COR-L47 (cell line): Measurements from ENCODE around the gene CDCA4.
A peak's percentile ranks its signal among the peaks of the same experiment; 100 is the strongest.
"Not testable (repeated sequence)": the region's sequence is repeated elsewhere in the genome, so short reads cannot be mapped to it uniquely, and the experiment has no call there.

Experiments
- DNase-seq: peaks from one replicate; lab custom pipeline; 2025; lab: John Stamatoyannopoulos, UW

Gene CDCA4

DNA sequence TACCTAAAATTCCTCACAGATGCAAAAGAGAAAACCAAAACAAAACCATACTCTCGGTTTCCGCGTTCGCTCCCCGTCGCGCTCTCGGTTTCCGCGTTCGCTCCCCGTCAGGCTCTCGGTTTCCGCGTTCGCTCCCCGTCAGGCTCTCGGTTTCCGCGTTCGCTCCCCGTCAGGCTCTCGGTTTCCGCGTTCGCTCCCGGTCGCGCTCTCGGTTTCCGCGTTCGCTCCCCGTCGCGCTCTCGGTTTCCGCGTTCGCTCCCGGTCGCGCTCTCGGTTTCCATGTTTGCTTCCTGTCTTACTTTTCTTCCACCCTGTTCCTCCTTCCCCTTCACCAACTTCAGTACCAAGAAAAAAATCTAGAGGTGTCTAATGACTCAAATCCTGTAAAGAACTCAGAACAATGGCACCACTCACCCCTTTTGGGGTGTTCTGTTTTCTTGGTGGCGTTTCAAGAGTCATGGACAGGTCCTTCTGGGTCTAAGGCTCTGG lies 12.6 kb upstream of the CDCA4 start:
- DNase-seq: not testable (repeated sequence)

DNA sequence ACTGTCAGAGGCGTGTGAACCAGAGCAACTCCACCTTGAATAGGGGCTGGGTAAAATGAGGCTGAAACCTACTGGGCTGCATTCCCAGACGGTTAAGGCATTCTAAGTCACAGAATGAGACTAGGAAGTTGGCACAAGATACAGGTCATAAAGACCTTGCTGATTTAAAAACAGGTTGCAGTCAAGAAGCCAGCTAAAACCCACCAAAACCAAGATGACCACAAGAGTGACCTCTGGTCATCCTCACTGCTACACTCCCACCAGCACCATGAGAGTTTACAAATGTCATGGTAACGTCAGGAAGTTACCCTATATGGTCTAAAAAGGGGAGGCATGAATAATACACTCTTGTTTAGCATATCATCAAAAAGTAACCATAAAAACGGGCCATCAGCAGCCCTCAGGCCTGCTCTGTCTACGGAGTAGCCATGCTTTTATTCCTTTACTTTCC lies 11.6 kb upstream of the CDCA4 start:
- DNase-seq: not testable (repeated sequence)

DNA sequence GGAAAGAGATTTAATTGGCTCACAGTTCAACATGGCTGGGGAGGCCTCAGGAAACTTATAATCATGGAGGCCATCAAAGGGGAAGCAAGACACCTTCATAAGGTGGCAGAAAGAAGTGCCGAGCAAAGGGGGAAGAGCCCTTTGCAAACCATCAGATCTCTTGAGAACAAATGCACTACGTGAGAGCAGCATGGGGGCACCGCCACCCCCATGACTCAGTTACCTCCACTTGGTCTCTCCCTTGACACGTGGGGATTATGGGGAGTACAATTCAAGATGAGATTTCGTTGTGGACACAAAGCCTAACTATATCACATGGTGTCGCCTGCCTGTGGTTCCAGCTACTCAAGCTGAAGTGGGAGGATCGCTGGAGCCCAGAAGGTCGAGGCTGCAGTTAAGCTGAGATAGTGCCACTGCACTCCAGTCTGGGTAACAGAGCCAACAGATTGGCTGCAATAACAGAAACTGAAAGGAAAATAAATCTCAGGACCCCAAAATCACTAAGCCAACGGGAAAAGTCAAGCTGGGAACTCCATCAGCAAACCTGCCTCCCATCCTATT lies 10.0 kb upstream of the CDCA4 start:
- DNase-seq: no peak

DNA sequence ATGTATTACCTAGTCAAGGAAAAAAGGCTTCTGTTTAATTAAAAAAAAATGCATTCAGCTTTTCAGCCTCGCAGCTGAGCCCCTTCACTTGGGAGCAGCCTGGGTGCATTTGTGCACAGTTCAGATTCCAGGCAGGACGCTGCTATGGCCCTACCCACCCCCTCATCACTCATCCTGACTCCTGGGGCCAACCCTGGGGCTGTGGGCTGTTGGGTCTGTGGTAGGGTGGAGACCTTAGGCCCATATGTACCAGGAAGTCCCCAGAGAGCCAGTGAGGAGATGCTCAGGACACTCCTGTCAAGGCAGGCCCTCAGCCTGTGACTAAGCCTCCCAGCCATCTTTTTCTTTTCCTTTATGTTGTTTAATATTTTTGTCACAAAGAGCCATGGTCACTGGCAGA lies 9.3 kb upstream of the CDCA4 start:
- DNase-seq: no peak

DNA sequence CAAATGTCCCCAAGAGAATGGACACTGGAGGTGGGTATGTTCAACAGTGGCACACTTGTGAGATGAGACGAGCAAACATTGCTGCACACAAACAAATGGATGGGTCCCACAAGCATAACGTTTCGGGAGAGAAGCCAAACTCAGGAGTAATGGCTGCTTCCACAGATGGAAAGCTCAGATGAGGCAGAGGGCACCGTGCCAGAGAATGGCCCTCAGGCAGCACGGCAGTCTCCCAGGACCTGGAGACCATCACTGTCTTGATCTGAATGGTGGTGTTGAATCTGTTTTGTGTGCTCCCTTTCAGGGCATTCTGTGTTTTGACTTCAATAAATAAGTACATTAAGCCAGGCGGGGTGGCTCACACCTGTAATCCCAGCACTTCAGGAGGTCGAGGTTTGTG lies 8.5 kb upstream of the CDCA4 start:
- DNase-seq: no peak

DNA sequence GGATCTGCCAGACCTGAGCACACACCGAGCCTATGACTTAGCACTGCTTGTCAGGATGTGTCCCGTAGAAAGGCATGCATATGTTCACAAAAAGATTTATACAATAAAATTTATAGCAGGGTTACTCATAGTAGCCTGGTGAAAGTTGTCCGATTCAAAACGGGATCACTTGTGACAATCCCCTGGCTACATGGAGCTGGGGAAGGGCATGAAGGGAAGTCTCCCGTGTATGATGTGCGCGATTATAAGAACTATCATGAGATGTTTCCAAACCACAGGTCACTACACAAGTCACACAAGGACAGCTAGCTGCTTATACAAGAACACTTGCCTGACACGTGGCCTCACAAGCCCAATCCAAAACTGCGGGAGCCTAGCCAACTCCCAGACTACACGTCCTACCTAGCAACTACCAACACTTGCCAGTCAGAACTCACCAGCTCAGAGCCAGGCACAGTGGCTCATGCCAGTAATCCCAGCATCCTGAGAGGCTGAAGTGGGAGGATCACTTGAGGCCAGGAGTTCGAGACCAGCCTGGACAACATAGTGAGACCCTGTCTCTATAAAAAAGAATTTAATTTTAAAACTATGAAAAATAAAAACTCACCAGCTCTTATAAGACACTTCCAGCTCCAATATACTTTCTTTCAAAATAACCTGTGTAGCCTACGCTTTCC lies 7.5 kb upstream of the CDCA4 start:
- DNase-seq: no peak

DNA sequence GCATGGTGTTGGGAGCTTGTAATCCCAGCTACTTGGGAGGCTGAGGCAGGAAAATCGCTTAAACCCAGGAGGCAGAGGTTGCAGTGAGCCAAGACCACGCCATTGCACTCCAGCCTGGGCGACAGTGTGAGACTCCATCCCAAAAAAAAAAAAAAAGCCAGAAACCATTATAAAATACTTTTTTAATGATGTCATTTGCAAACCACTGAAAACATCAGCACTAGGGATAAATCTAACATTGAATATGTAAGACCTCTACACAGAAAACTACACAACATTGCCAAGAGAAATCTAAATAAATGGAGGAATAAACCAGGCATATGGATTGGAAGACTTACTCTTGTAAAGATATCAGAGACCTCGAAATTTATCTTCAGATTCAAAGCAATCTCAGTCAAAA lies 6.8 kb upstream of the CDCA4 start:
- not testable (repeated sequence) for DNase-seq

DNA sequence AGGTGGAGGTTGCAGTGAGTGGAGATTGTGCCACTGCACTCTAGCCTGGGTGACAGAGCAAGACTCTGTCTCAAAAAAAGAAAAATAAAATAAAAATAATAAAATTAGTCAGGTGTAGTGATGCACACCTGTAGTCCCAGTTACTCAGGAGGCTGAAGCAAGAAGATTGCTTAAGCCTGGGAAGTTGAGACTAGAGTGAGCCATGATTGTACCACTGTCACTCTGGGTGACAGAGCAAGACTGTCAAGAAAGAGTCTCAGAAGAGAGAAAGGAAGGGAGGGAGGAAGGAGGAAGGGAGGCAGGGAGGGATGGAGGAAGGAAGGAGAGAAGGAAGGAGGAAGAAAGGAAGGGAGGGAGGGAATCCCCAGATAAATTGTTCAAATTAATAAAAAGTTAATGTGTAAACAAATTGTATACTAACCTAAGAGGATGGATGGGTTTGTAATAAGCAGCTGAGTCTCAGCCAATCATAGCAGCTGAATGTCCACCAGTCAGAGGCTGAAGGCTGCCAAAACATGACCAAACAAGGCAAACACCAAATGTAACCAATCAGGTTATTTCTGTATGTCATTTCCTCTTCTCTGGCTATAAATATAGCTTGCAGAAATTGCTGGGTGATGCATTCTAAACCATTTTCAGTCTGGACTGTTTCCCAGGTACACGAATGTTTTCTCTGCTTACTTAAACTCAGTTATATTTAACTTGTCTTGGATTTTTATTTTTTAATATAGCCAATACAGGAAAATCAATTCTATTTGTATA lies 6.1 kb upstream of the CDCA4 start:
- DNase-seq: no peak

DNA sequence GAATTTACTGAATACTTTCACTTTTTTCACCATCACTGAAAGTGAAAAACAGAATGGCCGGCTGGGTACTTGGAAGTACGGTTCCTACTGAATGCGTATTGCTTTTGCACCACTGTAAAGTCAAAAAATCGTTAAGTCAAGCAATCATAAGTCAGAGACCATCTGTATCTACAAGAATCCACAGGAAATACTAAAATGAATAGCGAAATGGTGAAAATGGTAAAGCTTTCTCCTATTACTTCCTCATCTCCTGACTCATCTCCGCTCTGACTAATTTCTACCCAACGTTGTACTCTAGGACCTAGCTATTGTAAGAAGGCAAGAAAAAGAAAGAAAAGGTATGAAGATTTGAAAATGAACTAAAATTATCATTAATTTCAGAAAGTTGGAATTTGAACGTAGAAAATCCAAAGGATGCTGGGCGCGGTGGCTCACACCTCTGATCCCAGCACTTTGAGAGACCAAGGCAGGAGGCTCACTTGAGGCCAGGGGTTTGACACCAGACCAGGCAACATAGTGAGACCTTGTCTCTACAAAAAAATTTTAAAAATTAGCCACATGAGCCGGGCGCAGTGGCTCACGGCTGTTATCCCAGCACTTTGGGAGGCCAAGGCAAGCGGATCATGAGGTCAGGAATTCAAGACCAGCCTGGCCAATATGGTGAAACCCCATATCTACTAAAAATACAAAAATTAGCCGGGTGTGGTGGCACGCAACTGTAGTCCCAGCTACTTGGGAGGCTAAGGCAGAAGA lies 5.3 kb upstream of the CDCA4 start:
- DNase-seq: no peak

DNA sequence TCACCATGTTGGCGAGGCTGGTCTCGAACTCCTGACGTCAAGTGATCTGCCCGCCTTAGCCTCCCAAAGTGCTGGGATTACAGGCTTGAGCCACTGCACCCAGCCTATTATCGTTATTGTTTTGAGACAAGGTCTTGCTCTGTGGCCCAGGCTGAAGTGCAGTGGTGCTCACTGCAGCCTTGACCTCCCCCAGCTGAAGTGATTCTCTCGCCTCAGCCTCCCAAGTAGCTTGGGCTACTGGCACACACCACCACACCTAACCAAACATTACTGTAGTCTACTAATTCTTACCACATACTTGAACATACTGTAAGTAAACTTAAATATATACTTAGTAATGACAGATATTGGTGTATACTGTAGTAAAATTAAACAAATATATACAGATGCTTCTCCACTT lies 4.5 kb upstream of the CDCA4 start:
- DNase-seq: no peak

DNA sequence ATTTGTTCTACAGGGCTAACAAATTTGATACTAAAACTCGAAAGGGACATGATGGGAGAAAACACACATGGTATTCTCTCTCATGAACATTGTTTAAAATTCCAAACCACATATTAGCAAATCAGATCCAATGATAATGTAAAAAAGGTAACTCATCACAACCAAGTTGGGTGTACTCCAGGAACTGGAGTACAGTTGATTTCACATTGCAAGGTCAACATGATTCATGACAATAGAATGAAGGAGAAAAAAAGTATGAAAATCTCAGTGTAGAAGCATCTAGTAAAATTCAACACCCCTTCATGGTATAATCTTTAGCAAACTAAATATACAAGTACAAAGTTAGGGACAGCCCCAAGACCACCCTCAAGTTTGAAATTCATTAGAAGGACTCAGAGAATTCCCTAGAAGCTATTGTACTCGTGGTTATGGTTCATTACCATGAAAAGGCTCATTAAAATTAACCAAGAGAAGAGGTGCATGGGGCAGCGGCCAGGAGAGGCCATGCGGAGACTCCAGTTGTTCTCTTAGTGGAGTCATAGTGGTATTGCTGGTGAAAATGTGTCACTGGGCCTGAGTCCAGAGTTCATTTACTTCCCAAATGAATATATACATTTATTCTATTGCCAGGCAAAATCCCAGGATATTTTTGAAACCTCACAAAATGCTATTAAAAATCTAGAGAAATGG lies 3.1 kb upstream of the CDCA4 start:
- DNase-seq: no peak

DNA sequence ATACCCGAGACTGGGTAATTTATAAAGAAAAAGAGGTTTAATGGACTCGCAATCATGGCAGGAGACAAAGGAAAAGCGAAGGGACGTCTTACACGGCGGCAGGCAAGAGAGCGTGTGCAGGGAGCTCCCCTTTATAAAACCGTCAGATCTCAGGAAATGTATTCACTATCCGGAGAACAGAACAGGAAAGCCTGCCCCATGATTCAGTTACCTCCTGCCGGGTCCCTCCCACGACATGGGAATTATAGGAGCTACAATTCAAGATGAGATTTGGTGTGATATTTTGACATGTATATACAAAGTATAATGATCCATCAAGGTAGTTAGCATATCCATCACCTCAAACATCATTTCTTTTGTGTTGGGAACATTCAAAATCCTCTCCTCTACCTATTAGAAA lies 2.3 kb upstream of the CDCA4 start:
- no peak for DNase-seq

DNA sequence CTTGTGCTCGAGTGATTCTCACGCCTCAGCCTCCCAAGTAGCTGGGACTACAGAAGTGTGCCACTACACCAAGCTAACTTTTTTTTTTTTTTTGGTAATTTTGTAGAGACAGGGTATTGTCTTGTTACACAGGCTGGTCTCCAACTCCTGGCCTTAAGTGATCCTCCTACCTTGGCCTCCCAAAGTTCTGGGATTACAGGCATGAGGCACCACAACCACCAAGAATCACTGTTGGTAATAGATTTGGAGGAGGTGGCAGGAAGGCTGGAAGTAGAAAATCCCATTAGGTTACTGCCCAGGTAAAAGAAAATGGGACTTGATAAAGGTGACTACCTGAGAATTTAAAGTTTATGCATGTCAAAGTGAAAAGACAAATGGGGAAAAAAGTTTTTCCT lies 1.4 kb upstream of the CDCA4 start:
- no peak for DNase-seq

DNA sequence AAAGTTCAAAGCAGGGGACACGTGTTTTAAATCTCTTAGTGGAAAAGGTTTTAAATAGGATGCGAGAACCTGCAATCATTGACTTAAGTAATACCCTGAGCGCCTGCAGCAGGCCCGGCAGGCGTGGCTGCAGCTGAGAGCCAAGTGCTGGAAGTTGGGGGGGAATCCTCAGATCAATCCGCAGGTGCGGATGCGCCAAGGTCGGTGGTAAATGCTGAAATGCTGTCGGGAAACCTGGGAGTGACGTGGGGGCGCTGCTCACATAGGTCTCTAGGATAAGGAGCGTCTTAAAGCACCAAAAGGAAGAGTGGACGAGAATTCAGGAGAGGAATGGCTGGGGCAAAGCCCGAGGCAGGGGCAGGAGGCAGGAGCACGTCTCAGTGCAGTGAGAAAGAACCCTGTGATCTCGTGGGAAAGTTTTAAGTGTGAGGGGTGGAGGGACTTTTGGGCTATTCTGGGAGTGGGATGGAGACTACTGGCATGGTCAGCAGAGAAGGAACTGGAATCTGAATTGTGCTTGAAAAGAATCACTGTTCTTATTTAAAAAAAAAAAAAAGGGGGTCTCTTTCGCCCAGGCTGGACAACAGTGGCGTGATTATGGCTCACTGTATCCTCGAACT lies 883 bp upstream of the CDCA4 start:
- peak; percentile 91 for DNase-seq

DNA sequence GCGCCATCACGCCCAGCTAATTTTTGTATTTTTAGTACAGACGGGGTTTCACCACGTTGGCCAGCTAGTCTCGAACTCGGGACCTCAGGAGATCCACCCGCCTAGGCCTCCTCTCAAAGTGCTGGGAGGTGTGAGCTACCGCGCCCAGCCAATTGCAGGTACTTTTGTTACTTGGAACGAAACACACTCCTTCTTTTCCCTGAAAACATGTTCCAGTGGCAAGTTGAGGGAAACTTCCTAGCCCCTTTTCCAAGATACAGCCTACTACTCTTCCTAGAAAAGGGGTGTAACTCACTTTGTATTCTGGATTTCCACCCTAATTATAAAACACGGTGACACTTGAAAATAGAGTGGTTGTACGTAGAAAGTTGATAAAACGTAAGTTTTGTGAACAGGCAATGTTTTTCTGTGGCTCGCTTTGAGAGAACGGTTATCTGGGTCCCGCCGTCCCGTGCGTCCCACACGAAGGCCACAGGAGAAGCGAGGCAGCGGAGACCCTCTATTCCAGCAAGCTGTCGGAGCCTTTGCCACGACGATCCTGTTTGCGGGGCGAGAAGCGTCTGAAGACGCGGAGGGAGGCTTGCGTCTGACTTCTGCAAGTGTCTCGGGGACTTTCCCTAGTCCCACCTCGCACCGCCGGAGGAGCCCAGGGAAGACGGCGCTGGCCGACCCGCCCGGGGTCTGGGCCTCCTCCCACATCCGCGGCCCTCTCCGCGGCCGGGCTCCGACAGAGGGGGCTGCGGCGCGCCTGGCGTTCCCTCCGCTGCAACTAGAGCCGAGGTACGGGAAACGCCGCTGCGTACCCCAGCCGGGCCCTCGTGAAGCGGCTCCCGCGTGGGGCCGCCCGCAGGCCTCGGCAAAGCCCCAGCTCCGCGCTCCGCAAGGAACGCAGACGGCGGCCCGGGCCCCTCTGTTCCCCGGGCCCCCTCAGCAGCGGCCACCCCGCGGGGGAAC lies 745 bp downstream of the CDCA4 start:
- peak; percentile 31 for DNase-seq

DNA sequence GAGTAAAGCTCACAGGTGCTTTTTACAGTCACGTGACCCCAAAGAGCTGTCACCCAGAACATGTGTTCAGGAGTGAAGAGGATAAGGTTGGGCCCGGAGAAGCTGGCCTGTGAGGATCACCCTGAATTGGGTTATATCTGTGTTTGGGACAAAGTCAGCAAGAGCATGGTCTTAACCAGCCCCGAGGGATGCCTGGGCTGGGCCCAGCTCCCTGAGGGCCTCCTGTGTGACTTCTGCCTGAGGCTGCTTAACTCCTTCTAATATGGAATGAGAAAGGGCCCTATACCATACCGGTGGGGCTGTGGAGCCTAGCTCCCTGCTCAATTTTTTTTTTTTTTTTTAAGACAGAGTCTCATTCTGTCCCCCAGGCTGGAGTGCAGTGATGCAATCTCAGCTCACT lies 2.5 kb downstream of the CDCA4 start:
- no peak for DNase-seq

DNA sequence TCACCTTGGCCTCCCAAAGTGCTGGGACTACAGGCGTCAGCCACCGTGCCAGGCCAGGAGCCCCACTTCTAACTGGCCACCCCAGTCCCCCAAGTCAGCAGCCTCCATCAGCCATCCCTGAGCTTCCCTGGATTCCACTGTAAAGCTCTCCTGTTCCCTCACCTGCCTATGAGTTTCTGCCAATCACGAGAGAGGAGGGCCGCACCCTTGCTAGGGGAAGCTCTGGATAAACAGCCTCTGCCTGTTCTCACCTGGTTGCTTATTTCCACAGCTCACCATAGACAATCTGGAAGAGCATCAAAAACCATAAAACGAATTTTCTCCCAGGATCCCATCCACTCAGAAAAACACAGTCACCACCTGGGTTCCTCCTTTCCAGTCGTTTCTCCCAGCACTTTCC lies 5.0 kb downstream of the CDCA4 start:
- no peak for DNase-seq

DNA sequence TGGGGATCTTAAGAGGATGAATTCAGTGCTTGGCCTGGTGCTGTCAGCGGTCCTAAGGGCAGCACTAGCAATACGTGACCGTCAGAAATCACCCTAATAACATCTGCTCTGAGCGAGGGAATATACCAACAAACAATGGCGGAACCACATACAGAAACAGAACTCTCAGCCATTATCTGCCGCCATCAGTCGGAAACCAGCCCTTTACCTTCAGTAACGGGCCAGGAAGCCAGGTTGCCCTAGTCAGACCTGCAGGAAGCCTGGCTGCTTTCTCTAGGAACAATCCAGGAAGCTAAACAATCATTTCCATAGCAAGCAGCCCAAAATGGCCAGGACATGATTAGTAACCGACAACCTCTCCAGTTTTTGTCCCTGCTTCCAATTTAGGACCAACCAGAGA lies 5.6 kb downstream of the CDCA4 start:
- no peak for DNase-seq

DNA sequence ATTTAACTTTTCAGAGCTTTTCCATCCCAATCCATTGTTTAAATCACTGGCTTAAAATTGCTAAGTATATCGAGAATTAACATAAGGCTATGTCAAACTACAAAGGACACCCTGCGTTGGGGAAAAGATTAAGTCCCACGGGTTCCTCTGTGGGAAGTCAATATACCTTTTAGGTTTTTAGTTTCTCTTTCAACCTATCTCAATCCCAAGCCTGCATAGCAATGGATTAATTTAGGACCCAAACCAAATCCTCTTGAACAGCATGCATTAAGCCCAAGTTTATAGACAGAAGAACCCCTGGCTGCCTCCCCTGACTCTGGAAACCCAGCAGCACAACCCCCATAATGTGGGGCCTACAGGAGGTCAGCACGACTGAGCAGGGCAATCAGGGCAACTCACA lies 6.3 kb downstream of the CDCA4 start:
- DNase-seq: no peak

DNA sequence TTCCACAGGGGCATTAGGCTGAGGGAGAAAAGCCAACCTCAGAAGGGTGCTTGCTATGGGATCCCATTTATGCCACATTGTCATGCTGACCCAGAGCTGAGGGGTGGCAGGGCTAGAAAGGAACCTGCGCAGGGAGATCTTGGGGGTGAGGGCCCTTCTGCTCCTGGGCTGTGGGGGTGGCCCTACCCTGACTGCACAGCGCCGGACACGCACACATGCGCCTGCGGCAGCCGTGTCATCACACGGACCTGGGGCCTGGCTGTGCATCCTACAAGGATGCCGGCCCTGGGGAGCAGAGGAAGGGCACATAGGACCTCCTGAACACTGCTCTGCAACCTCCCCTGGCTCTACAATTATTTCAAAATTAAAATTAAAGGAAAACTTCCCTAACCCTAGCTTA lies 6.9 kb downstream of the CDCA4 start:
- no peak for DNase-seq
